G401 (cell line): ENCODE measurements around the gene ZFP91. TPM values are rescaled to one million over a fixed set of nuclear protein-coding genes. Genes with fewer than 3 reads are reported as not detected.

Experiments
- DNase-seq: peaks from one replicate; pipeline ENCODE4 v3.0.0-alpha.2; 2015; ENCODE audit warnings: low spot score
- in situ Hi-C: cut with HindIII; loops from 2 replicates; pipeline ENCODE4 v1.10.0; 2016; ENCODE audit warnings: low sequenced_read_pairs, mixed read lengths
- total RNA-seq: library from RNA; depleted of rRNA; stranded (reverse); fragments of >200 nt; shearing (Covaris generic); gene quantifications from 2 replicates; pipeline ENCODE4 v1.2.3, GENCODE V29; 2014

Gene ZFP91
- total RNA-seq, 1 experiment from 2014 or later, result 50.6 TPM

DNA sequence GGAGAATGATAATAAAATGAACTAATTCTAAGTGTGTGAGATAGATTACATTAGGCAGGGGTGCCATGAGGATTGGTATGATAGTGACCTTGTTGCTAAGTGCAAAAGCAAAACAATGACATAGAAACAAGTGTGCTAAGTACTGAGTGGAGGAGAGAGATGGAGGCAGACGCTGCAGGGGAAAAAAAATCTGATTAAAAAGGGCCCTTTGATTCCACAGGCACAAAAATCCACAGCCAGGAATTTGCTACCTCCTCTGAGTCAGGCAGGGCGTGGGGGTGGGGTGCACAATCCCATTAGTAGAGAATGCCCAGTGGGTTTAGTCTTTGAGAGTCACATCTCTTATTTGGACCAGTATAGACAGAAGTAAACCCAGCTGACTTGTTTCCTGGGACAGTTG, 43.5 kb downstream of the ZFP91 start, which contains the start of gene CNTF:
CNTF (plus strand) TSS at position 322 of the 400 bp plus-strand sequence. CDS start 88 bp downstream, outside the sequence.
- DNase-seq, result no peak
- in situ Hi-C loops, result no loop called here

DNA sequence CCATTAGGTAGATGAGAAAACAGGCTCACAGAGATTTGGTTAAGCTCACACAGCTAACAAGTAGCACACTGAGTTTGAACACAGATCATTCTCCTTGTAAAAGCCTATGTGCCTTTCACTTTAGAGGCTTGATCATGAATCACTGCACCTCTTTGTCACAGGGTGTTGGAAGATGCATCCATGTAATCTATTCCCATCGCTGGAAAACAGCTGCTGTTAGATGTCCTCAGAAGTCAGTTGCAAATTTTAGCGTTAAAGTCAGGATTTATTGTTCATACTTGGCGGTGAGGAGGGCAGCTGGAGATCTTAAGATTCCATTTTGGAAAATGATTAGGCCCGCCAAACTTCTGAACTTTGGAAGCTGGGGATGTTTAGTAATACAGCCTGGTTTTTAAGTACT, 46.2 kb downstream of the ZFP91 start:
- no peak for DNase-seq
- in situ Hi-C loops, result no loop called here

DNA sequence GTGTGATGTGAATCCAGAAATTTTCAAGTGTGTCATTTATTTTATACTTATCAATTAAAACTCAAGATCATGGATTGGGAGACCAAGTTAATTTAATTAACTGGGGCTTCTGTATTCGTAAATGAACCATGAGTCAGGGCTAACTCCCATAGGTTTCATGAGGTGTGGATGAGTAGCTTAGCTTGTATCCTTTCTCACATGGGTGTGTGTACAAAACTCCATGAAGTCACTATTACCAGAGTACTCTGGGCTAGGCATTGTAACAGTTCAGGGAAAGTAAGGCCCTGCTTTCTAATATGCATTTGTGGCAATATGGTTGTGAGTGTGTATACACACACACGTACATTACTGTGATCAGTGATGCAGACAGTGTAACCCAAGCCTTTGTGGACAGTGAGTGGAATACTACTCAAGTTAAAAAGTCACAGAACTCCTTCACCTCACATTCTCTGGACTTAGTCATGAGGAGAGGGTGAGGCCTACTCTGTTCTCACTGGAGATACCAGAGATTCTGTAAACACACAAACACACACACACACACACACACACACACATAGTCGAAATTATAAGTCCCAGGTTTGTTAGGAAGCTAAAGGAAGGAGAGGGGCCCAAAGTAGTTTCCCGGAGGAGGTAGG, 47.1 kb downstream of the ZFP91 start:
- in situ Hi-C loops, result no loop called here
- no peak for DNase-seq

DNA sequence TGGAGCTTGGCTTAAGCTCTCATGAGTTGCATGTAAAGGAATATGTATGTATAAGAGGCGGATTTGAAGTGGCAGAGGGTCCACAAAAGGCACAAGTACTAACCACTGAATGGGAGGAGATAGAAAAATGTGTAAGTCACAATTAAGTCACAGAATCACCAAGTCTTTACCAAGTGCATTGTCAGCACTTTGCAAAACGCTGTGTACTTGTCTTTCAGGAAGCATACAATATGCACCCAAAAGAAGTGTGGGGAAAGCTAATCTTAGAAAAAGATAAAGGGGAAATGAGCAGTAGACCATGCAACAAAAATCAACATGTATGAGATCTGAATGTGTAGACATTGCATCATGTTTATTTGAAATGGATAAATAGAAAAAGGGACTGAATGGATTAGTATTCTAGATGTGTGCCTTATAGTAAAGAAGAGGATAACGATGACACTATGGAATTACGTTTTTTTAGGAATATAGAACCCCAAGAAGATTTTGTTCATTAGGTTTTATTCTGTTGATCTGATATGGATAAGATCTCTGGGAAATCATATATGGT, 48.1 kb downstream of the ZFP91 start:
- no peak for DNase-seq
- in situ Hi-C loops, result no loop called here

- DNase-seq, result peak; percentile 34
- in situ Hi-C loops, result no loop called here
Measured at GRCh38 chr11:58628446-58628845, 49.6 kb downstream of the ZFP91 start.

DNA sequence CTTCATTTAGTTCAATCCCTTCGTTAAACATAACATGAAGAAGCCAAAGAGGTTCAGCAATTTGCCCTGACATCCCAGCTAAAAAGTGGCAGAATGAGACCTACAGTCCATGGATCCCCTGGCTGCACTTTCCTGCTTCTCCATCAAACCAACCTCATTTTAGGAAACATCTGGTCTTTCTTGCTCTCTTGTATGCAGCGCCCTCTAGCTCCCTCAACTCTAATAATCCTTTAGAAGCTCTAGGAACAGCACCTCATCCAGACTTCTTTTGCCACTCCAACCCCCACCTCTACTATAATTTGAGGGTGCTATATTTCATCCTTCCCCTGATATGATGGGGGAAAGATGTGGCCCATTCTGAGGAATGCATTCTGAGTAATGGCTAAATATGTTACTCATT, 51.0 kb downstream of the ZFP91 start:
- peak; percentile 25 for DNase-seq
- in situ Hi-C loops, result no loop called here

DNA sequence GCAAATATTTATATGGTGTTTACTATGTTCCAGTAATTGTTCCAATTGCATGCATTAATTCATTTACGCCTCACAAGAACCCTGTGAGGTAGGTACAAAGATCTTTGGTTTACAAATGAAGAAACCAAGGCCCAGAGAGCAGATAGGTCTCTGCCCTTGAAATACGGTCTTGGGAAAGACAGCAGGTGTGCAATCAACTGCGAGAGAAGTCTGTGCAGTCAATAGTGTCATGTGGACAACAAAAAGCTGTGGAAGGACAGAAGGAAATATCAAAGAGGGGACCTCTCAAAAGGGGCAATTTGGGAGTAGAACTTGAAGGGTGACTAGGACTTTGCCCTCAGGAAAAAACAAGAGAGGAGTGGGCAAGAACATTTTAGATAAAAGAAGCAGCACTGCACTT, 52.5 kb downstream of the ZFP91 start:
- in situ Hi-C loops, result no loop called here
- no peak for DNase-seq

GRCh38 chr11:58632510-58632909, 53.6 kb downstream of the ZFP91 start:
- no peak for DNase-seq
- in situ Hi-C loops, result no loop called here

- in situ Hi-C loops, result no loop called here
- no peak for DNase-seq
Measured at GRCh38 chr11:58636587-58636986, 57.7 kb downstream of the ZFP91 start.

- in situ Hi-C loops, result no loop called here
Measured at GRCh38 chr11:58637371-58637770, 58.5 kb downstream of the ZFP91 start.

GRCh38 chr11:58639103-58639502, 60.2 kb downstream of the ZFP91 start:
- in situ Hi-C loops, result no loop called here

More at GRCh38 chr11:58637371-58637770, 58.5 kb downstream of the ZFP91 start:
- DNase-seq, result no peak

GRCh38 chr11:58639669-58640068, 60.8 kb downstream of the ZFP91 start:
- in situ Hi-C loops, result no loop called here

More at GRCh38 chr11:58639103-58639502, 60.2 kb downstream of the ZFP91 start:
- no peak for DNase-seq

DNA sequence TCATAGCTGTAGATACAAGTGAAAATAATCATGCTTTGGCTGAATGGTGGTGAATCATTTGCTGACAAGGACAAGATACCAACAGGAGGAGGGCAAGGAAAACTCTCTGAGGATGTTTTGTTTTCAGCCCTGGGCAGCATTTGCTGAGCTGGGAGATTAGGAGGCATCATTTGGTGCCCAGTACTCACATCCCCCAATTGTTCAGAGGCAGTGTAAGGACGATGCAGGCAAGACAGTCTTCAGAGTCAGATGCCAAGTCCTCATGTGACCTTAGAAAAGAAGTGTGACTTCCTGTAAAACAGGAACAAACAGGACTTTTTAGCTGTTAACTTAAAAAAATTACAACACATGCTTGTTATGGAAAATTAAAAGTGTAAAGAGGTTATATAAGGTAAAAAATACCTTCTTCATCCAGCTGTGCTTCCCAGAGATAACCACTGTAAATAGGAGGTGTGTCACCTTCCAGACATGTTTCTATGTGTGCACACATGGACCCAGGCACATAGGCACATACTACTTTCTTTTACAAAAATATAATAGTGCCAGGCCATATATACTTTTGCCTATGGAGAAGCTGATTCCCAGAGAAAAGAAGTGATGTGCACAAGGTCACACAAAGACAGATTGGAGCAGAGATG, 61.6 kb downstream of the ZFP91 start:
- no peak for DNase-seq
- in situ Hi-C loops, result no loop called here

More at GRCh38 chr11:58639669-58640068, 60.8 kb downstream of the ZFP91 start:
- DNase-seq, result no peak

- in situ Hi-C loops, result no loop called here
- no peak for DNase-seq
Measured at GRCh38 chr11:58641341-58641740, 62.5 kb downstream of the ZFP91 start.

- in situ Hi-C loops, result no loop called here
- DNase-seq, result no peak
Measured at GRCh38 chr11:58641803-58642581, 63.1 kb downstream of the ZFP91 start.

- DNase-seq, result no peak
- in situ Hi-C loops, result no loop called here
Measured at GRCh38 chr11:58645854-58646253, 67.0 kb downstream of the ZFP91 start.

DNA sequence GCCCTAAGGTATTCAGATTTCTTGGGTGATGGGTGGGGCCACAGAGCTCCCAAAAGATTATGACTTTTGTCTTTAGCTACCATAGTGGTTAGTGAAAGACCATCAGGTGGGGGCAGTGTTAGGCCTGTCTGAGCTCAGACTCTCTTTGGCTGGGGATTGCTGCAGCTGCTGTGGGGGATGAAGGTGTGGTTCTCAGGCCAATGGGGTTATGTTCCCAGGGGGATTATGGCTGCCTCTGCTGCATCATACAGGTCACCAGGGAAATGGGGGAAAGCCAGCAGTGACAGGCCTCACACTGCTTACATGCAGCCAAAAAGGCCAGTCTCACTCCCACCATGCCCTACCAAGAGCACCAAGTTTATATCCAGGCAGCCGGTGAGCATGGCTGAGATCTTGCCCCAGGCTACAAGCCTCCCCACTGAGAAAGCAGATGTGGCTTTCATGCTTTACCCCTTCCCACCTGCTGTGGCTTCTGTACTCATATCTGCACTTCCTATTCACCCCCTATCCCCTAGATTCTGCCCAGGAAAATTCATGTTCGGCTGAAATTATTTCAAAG, 68.4 kb downstream of the ZFP91 start:
- in situ Hi-C loops, result no loop called here

GRCh38 chr11:58647866-58648265, 69.0 kb downstream of the ZFP91 start:
- in situ Hi-C loops, result no loop called here
- no peak for DNase-seq

More for the DNA sequence above, 68.4 kb downstream of the ZFP91 start:
- DNase-seq, result no peak

- no peak for DNase-seq
- in situ Hi-C loops, result no loop called here
Measured at GRCh38 chr11:58649623-58650022, 70.8 kb downstream of the ZFP91 start.

- in situ Hi-C loops, result no loop called here
- DNase-seq, result no peak
Measured at GRCh38 chr11:58650496-58650895, 71.6 kb downstream of the ZFP91 start.
